ENCODE results near the gene ANKRD6. TPM values are rescaled to one million over a fixed set of nuclear protein-coding genes. Genes with fewer than 3 reads are reported as not detected.

The ANKRD6 gene
- total RNA-seq, 4 donors from 2014 or later: 9.3 to 26.0 (median 12.4) TPM

- no peak for ATAC-seq (ENCODE audit: low FRiP score)
- no peak for TF ChIP-seq CTCF (IDR thresholded peaks at IDR 0.05)
- DNase-seq (ENCODE audit: low spot score): no peak
These were observed 72.9 kb downstream of the ANKRD6 start for GRCh38 chr6:89505847-89506246.

GRCh38 chr6:89506716-89507617 is 74.0 kb downstream of the ANKRD6 start:
- DNase-seq (ENCODE audit: low spot score) (no peak), ATAC-seq (ENCODE audit: low FRiP score) (no peak)
- TF ChIP-seq CTCF (IDR thresholded peaks at IDR 0.05): no peak

GRCh38 chr6:89508755-89509563 is 76.0 kb downstream of the ANKRD6 start:
- ATAC-seq (ENCODE audit: low FRiP score): peak; percentile 33
- no peak for DNase-seq (ENCODE audit: low spot score)
- TF ChIP-seq CTCF (IDR thresholded peaks at IDR 0.05): no peak

GRCh38 chr6:89509777-89510281 is 76.9 kb downstream of the ANKRD6 start:
- no peak for ATAC-seq (ENCODE audit: low FRiP score)
- no peak for TF ChIP-seq CTCF (IDR thresholded peaks at IDR 0.05)
- DNase-seq (ENCODE audit: low spot score): no peak

GRCh38 chr6:89510393-89510792 is 77.4 kb downstream of the ANKRD6 start:
- no peak for TF ChIP-seq CTCF (IDR thresholded peaks at IDR 0.05)
- no peak for DNase-seq (ENCODE audit: low spot score)
- ATAC-seq (ENCODE audit: low FRiP score): no peak

- no peak for TF ChIP-seq CTCF (IDR thresholded peaks at IDR 0.05)
- ATAC-seq (ENCODE audit: low FRiP score) (no peak), DNase-seq (ENCODE audit: low spot score) (no peak)
These were observed 85.6 kb downstream of the ANKRD6 start for GRCh38 chr6:89518352-89519055.

Measured in omental fat pad (tissue), 4 donors.